Activated CD8-positive, alpha-beta memory T cell treated with anti-CD3 and anti-CD28 coated beads, Interleukin-2, amount 10 ng/mL, durations not matched to agents 7 days and 5 days (primary cell): ENCODE measurements around the gene TULP3. TPM values are rescaled to one million over a fixed set of nuclear protein-coding genes. Genes with fewer than 3 reads are reported as not detected.

ENCODE experiments used
- ATAC-seq: fragments of 150-1000 bp; cut with Tn5 transposase; one replicate; pipeline ENCODE4 v1.10.0; 2021; ENCODE audit warnings: moderate library complexity
- CTCF ChIA-PET: fragments of 350-600 bp; sonication (Branson Sonifier 250); formaldehyde crosslinking; loops from one replicate; lab custom pipeline; 2021; ENCODE audit warnings: antibody characterized with exemption; lab: Charles Lee
- DNase-seq: peaks from one replicate; pipeline ENCODE4 v3.0.0-alpha.2; 2020
- H3K27ac Mint-ChIP-seq: one replicate; pipeline ENCODE4 v1.8.0; 2021; ENCODE audit warnings: mild to moderate bottlenecking, mixed read lengths
- H3K27me3 Mint-ChIP-seq: one replicate; pipeline ENCODE4 v1.8.0; 2021; ENCODE audit warnings: mixed read lengths
- H3K36me3 Mint-ChIP-seq: one replicate; pipeline ENCODE4 v1.8.0; 2021; ENCODE audit warnings: mild to moderate bottlenecking, mixed read lengths
- H3K4me1 Mint-ChIP-seq: one replicate; pipeline ENCODE4 v1.8.0; 2021; ENCODE audit warnings: mixed read lengths
- H3K4me3 Mint-ChIP-seq: one replicate; pipeline ENCODE4 v1.8.0; 2021; ENCODE audit warnings: mild to moderate bottlenecking, moderate library complexity, mixed read lengths
- H3K9me3 Mint-ChIP-seq: one replicate; pipeline ENCODE4 v1.8.0; 2022; ENCODE audit warnings: low read depth, mixed read lengths
- total RNA-seq, 2 experiments: library from RNA; stranded (reverse); gene quantifications; one replicate each; pipeline ENCODE4 v1.2.3, GENCODE V29; 2021

Gene TULP3
- total RNA-seq, 2 experiments from 2014 or later = 7.5 to 7.8 TPM

DNA sequence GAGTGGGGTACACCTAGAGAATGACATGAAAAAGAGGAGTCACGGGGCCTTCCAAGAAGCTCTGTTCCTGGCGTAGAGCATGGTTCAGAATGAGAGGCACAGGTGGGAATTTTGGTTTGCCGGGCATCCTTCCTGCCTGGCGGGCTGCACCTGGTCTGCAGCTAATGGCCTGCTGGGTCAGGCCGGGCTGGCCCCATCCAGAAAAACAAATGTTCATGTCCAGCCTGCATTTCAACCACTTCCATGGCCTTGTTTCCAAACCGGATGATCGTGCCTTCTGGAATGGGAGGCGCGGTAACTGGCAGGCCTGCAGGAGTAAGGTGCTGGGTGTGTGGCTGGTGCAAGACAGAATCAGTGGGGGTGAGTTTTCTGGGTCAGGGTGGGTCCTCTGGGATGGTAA, 82.9 kb downstream of the TULP3 start:
- CTCF ChIA-PET = no interaction called here
- H3K4me1 Mint-ChIP-seq = no peaks in the 10 kb centered on the region
- no peaks in the 10 kb centered on the region for H3K9me3 Mint-ChIP-seq
- no peaks in the 10 kb centered on the region for H3K36me3 Mint-ChIP-seq
- ATAC-seq (no peak), DNase-seq (no peak)
- H3K27me3 Mint-ChIP-seq = peaks cover 2% of the 10 kb centered on the region
- H3K4me3 Mint-ChIP-seq = no peak overlapping the region
- no peak overlapping the region for H3K27ac Mint-ChIP-seq

DNA sequence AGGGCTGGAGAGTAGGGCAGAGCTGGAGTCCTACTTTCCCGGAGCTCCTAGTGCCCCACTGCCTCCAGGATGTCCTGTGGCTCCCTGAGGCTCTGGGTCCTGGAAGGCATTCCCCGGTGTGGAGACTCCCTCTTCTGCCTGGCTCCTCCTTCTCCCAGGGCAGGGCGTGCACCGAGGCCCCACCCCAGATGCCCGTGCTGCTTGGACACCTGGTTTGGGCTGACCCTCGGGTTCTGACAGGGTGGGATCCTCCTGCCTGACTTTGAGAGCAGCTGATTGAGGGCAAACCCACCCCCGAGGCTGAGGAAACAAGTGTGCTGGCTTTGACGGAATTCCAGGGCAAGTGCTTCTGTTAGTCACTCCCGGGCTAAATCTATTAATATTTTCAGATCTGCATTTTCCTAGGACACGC, 83.9 kb downstream of the TULP3 start:
- Mint-ChIP-seq H3K4me1 (no peaks in the 10 kb centered on the region), H3K4me3 (no peak overlapping the region), H3K9me3 (no peaks in the 10 kb centered on the region), H3K27ac (no peak overlapping the region), H3K36me3 (no peaks in the 10 kb centered on the region), H3K27me3 (no peaks in the 10 kb centered on the region)
- CTCF ChIA-PET = no interaction called here
- DNase-seq (no peak), ATAC-seq (no peak)

DNA sequence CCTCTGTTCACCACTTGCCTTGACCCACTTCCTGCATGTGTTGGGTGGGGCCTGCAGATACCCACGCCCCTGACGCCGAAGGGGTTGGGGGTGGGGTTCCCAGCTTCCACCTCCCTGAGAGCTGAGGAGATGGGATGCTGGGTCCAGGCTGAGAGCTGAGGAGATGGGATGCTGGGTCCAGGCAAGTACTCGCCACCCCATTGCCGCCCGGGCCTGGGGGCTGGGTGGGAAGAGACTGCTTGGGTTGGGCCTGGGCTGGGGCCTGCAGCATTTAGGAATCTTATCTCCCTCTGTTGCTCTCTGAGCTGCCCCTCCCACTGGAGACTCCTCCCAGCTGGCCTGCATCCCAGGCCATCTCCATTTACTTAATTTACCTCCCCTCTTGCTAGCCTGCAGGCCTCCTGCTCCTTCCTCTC, 85.9 kb downstream of the TULP3 start:
- H3K9me3 Mint-ChIP-seq = no peaks in the 10 kb centered on the region
- DNase-seq (no peak), ATAC-seq (no peak)
- no peaks in the 10 kb centered on the region for H3K36me3 Mint-ChIP-seq
- H3K27ac Mint-ChIP-seq = no peak overlapping the region
- no peaks in the 10 kb centered on the region for H3K4me1 Mint-ChIP-seq
- CTCF ChIA-PET = no interaction called here
- H3K27me3 Mint-ChIP-seq = no peaks in the 10 kb centered on the region
- no peak overlapping the region for H3K4me3 Mint-ChIP-seq

- Mint-ChIP-seq H3K4me1 (no peaks in the 10 kb centered on the region), H3K4me3 (no peak overlapping the region), H3K36me3 (no peaks in the 10 kb centered on the region), H3K27ac (no peak overlapping the region), H3K27me3 (no peaks in the 10 kb centered on the region), H3K9me3 (no peaks in the 10 kb centered on the region)
- DNase-seq (no peak), ATAC-seq (no peak)
- CTCF ChIA-PET = no interaction called here
These were observed 87.1 kb downstream of the TULP3 start for GRCh38 chr12:2977776-2978175.

DNA sequence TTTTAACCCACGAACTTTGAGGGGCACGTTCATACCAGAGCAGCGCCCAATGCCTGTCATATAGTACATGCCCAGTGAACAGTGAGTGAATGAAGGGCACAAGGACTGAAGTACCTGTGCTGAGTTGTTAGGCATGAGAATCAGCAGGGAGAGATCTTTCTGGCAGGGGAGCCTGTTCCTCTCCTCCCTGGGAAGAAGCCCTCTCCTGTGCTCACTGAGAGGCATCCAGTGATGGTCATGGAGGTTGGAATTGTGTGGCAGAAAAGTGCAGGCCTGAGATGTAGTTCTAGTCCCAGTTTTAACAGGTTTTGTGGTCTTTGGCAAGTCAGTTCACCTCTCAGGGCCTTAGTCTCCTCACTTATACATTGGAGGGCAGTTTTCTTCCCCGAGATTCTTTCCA, 89.1 kb downstream of the TULP3 start:
- CTCF ChIA-PET = no interaction called here
- no peaks in the 10 kb centered on the region for H3K36me3 Mint-ChIP-seq
- no peaks in the 10 kb centered on the region for H3K27me3 Mint-ChIP-seq
- no peak overlapping the region for H3K4me3 Mint-ChIP-seq
- H3K4me1 Mint-ChIP-seq = no peaks in the 10 kb centered on the region
- no peak for DNase-seq
- no peak for ATAC-seq
- no peaks in the 10 kb centered on the region for H3K9me3 Mint-ChIP-seq
- no peak overlapping the region for H3K27ac Mint-ChIP-seq

- DNase-seq = no peak
- CTCF ChIA-PET = no interaction called here
These were observed 89.9 kb downstream of the TULP3 start for GRCh38 chr12:2980630-2981029.

GRCh38 chr12:2982361-2982760, 91.7 kb downstream of the TULP3 start:
- Mint-ChIP-seq H3K36me3 (no peaks in the 10 kb centered on the region), H3K27me3 (no peaks in the 10 kb centered on the region), H3K4me1 (no peaks in the 10 kb centered on the region), H3K9me3 (no peaks in the 10 kb centered on the region), H3K4me3 (no peak overlapping the region), H3K27ac (no peak overlapping the region)
- CTCF ChIA-PET = no interaction called here
- no peak for DNase-seq
- ATAC-seq = no peak

More at GRCh38 chr12:2980630-2981029, 89.9 kb downstream of the TULP3 start:
- no peaks in the 10 kb centered on the region for H3K27me3 Mint-ChIP-seq
- no peaks in the 10 kb centered on the region for H3K4me1 Mint-ChIP-seq
- no peak overlapping the region for H3K4me3 Mint-ChIP-seq
- no peak overlapping the region for H3K27ac Mint-ChIP-seq
- no peak for ATAC-seq
- no peaks in the 10 kb centered on the region for H3K36me3 Mint-ChIP-seq
- H3K9me3 Mint-ChIP-seq = no peaks in the 10 kb centered on the region

GRCh38 chr12:2984249-2984648, 93.6 kb downstream of the TULP3 start:
- Mint-ChIP-seq H3K4me3 (no peak overlapping the region), H3K27ac (no peak overlapping the region), H3K4me1 (no peaks in the 10 kb centered on the region), H3K9me3 (no peaks in the 10 kb centered on the region), H3K27me3 (no peaks in the 10 kb centered on the region), H3K36me3 (no peaks in the 10 kb centered on the region)
- ATAC-seq (no peak), DNase-seq (no peak)
- CTCF ChIA-PET = no interaction called here

DNA sequence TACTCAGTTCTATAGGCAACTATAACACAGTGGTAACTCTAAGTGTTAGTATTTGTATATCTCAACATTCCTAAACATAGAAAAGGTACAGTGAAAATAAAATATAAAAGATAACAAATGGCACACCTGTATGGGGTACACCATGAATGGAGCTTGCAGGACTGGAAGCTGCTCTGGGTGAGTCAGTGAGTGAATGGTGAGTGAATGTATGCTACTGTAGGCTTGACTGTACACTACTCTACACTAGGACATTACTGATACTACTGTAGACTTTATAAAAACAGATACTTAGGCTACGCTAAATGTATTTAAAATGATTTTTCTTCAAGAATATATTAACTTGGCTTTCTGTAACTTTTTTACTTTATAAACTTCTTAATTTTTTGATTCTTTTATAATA, 94.0 kb downstream of the TULP3 start:
- CTCF ChIA-PET = no interaction called here
- Mint-ChIP-seq H3K27me3 (no peaks in the 10 kb centered on the region), H3K27ac (no peak overlapping the region), H3K4me1 (no peaks in the 10 kb centered on the region), H3K36me3 (no peaks in the 10 kb centered on the region), H3K4me3 (no peak overlapping the region), H3K9me3 (no peaks in the 10 kb centered on the region)
- ATAC-seq (no peak), DNase-seq (no peak)

DNA sequence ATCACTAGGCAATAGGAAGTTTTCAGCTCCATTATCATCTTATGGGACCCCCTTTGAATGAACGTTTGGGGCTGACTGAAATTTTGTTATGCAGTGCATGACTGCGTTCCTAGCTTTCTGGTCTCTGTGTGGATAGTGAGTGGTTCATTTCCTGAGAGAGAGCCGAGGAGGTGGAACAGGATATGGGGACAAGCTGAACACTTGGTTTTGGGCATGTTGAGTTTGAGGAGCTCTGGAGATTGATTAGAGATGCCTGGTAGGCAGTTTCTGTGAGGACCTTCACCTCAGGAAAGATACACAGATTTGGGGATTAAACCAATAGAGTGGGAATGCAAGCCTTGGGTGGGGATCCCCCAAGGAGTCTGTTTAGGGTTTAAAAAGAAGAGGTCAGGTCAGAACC, 96.2 kb downstream of the TULP3 start:
- no peaks in the 10 kb centered on the region for H3K9me3 Mint-ChIP-seq
- DNase-seq (no peak), ATAC-seq (no peak)
- no peaks in the 10 kb centered on the region for H3K27me3 Mint-ChIP-seq
- no peaks in the 10 kb centered on the region for H3K36me3 Mint-ChIP-seq
- CTCF ChIA-PET = no interaction called here
- H3K27ac Mint-ChIP-seq = no peak overlapping the region
- H3K4me3 Mint-ChIP-seq = no peak overlapping the region
- H3K4me1 Mint-ChIP-seq = no peaks in the 10 kb centered on the region

DNA sequence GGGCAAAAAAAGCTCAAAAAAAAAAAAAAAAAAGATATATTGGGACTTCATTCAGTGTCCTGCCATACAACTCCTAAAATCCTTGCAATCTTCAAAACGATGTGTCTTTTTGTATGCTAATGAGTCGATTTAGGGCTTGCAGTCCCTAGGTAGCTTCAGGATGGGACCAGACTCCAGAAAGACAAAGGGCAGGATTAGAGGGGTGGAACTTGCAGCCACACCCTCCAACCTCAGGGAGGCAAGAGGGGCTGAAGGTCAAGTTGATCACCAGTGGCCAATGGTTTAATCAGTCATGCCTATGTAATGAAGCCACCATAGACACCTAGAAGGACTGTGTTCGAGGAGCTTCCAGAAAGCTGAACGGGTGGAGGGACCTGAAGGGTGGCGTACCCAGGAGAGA, 97.8 kb downstream of the TULP3 start:
- no peak overlapping the region for H3K27ac Mint-ChIP-seq
- CTCF ChIA-PET = no interaction called here
- no peaks in the 10 kb centered on the region for H3K36me3 Mint-ChIP-seq
- no peak overlapping the region for H3K4me3 Mint-ChIP-seq
- ATAC-seq (no peak), DNase-seq (no peak)
- H3K9me3 Mint-ChIP-seq = no peaks in the 10 kb centered on the region
- no peaks in the 10 kb centered on the region for H3K4me1 Mint-ChIP-seq
- H3K27me3 Mint-ChIP-seq = no peaks in the 10 kb centered on the region

Other genes with a start within 250 kb of the TULP3 start
- 100 to 1,000 TPM in 1 of 2 experiments, 10 to 100 TPM in 1; 78.2 to 109 TPM for gene FKBP4, start 95.9 kb upstream of the TULP3 start, total RNA-seq
- gene ITFG2, start 78.2 kb upstream of the TULP3 start, total RNA-seq = 10 to 100 TPM; 28.8 to 34.9 TPM
- not detected for gene NRIP2, start 55.9 kb upstream of the TULP3 start, total RNA-seq
- under 1 TPM in 1 of 2 experiments, not detected in 1; 0.67 TPM for gene TEX52, start 33.9 kb upstream of the TULP3 start, total RNA-seq
- 100 to 1,000 TPM; 130 to 155 TPM for gene FOXM1, start 13.7 kb upstream of the TULP3 start, total RNA-seq
- 10 to 100 TPM; 43.4 to 49.2 TPM for gene RHNO1, start 13.7 kb upstream of the TULP3 start, total RNA-seq
- gene TEAD4, start 68.5 kb downstream of the TULP3 start, total RNA-seq = 1 to 10 TPM in 1 of 2 experiments, under 1 TPM in 1; 0.44 to 1.6 TPM
- not detected for gene TSPAN9, start 186.5 kb downstream of the TULP3 start, total RNA-seq